HG03066 (cell line): Measurements from ENCODE around the gene CFAP20DC.

Source experiments
- ATAC-seq: cut with Tn5 transposase; IDR thresholded peaks from one replicate; pipeline ENCODE4 v1.9.1; 2021; ENCODE audit warnings: low read depth; ENCODE audit not compliant: unreplicated experiment

Gene CFAP20DC

DNA sequence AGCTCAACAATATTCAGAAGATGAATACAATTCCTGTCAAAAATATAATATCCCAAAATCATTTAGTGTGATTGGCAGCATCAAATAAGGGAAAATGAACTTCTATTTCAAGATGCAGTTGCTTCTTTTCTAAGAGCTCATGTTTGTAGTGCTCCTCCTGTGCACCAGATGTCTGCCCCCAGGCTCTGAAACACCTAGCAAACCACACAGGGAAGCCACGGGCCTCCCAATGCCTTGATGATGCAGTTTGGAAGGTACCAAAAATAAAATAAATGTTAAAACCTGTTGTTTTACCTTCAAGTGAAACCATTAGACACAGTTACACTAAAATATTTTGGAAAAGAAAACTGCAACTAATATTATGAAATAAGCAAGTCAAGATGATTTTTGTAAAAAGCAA lies 22.2 kb downstream of the CFAP20DC start:
- no peak for ATAC-seq

GRCh38 chr3:59023612-59024011 lies 26.2 kb downstream of the CFAP20DC start:
- ATAC-seq = no peak

GRCh38 chr3:59017617-59017984 lies 32.2 kb downstream of the CFAP20DC start:
- no peak for ATAC-seq

GRCh38 chr3:59016930-59017616 lies 32.8 kb downstream of the CFAP20DC start:
- no peak for ATAC-seq

DNA sequence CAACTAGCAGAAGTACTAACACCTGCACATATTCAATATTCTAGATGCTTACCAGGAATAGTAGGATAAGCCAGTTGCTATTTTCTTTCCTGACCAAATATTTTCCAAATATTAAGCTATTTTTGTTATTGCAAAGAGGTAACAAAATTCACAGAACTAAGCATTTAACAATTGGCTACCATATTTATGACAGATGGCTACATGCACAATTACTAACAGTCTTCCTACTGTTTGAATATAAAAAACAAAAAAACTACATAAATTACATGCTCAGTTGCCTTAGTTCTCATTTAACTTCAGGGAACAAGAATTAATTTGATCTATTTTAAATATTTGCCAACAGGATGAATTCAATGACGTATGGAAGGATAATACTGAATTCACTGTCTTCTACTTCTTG lies 36.2 kb downstream of the CFAP20DC start:
- no peak for ATAC-seq

GRCh38 chr3:59006634-59007517 lies 42.9 kb downstream of the CFAP20DC start:
- no peak for ATAC-seq

GRCh38 chr3:59001675-59002074 lies 48.1 kb downstream of the CFAP20DC start:
- no peak for ATAC-seq

GRCh38 chr3:58999774-59000160 lies 50.1 kb downstream of the CFAP20DC start:
- ATAC-seq = no peak

GRCh38 chr3:58999134-58999773 lies 50.6 kb downstream of the CFAP20DC start:
- ATAC-seq = no peak

GRCh38 chr3:58998476-58999117 lies 51.2 kb downstream of the CFAP20DC start:
- no peak for ATAC-seq

- ATAC-seq = no peak
Observed at GRCh38 chr3:58996730-58997129, 53.1 kb downstream of the CFAP20DC start.

- no peak for ATAC-seq
Observed at GRCh38 chr3:58994746-58995330, 55.0 kb downstream of the CFAP20DC start.

DNA sequence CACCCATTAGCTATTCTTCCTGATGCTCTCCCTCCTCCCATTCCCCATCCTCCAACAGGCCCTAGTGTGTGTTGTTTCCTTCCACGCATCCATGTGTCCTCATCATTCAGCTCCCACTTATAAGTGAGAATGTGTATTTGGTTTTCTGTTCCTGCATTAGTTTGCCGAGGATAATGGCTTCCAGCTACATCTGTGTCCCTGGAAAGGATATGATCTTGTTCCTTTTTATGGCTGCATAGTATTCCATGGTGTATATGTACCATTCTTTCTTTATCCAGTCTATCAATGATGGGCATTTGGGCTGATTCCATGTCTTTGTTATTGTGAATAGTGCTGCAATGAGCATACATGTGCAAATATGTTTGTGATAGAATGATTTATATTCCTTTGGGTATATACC lies 56.3 kb downstream of the CFAP20DC start:
- ATAC-seq = no peak

DNA sequence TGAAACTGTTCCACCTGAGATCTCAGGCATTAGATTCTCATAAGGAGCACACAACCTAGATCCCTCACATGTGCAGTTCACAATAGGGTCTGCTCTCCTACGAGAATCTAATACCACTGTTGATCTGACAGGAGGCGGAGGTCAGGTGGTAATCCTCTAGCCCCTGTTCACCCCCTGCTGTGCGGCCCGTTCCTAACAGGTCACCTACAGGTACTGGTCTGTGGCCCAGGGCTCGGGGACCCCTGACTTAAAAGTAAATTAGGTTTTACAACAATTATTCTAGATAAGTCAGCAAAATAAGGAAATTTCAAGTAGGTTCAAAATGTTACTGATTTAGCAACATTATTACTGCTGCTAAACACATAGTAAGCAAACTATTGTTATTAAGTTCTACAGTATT lies 58.2 kb downstream of the CFAP20DC start:
- ATAC-seq = no peak

DNA sequence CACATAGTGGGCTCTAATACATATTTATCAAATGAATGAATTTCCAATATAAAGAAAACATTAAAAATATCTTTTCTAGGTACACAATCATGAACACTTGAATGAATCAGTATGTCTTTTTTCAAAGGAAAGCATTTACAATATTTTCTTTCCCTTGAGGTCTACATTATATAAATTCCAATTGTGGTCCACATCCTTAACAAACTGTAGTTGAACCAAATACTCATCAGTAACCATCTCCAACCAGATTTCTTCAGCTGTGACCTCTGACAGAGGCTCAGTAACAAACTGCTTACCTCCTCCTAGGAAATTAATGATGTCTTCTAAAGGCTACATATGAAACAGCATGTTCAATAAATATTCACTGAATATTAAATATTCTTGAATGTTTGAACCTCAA lies 58.8 kb downstream of the CFAP20DC start:
- ATAC-seq = no peak

- ATAC-seq = no peak
Observed at GRCh38 chr3:58989955-58990354, 59.9 kb downstream of the CFAP20DC start.

- ATAC-seq = no peak
Observed at GRCh38 chr3:58989163-58989562, 60.7 kb downstream of the CFAP20DC start.

- no peak for ATAC-seq
Observed at GRCh38 chr3:58988041-58988440, 61.8 kb downstream of the CFAP20DC start.

GRCh38 chr3:58986654-58987053 lies 63.2 kb downstream of the CFAP20DC start:
- no peak for ATAC-seq

DNA sequence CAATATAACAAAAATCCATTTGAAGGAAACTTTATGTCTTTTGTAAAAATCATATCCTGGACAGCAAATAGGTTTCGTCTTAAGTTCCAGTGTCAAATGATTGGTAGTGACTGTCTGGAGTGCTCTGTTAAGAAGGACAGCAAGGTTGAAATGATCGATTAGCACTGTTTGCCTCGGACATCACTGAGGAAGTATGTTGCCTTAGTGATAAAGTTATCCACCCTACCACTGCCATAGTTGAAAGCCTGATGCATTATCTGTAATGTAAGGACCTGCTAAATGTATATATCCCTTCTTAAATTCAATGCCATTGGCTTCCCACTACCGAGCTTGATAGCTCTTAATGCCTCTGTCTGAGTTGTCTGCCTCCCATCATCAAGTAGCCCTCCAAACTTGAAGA lies 70.0 kb downstream of the CFAP20DC start:
- no peak for ATAC-seq

- ATAC-seq = no peak
Observed at GRCh38 chr3:58973796-58974195, 76.0 kb downstream of the CFAP20DC start.
